ENCODE measurements around the gene ERH.

DNA sequence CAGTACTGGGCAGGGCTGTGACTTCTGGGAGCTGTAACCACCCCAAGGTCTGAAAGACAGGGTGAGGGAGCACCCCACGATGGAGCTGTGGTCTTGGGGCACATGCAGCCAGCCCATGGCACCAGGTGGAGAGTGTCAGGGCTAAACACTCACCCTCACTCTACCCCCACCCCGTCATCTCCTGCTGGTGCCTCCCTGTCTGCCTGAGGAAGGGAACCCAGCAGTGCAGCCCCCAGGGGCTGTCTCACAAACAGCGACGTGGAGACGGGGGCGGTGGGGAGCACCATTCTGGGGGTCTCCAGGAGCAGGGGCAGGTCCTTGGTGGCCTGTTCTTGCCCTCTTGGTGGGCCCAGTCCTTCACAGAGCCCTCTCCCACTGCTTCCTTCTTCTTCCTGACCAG lies 63.5 kb downstream of the ERH start:
- TF ChIP-seq PAX5 (IDR thresholded peaks at IDR 0.05; ENCODE audit: insufficient read depth, low read length, severe bottlenecking), result no peak
- no peak for TF ChIP-seq POLR2AphosphoS5 (IDR thresholded peaks at IDR 0.05; ENCODE audit: low read depth, low read length)
- TF ChIP-seq POLR2A (IDR thresholded peaks at IDR 0.05; ENCODE audit: low read depth, low read length), result no peak
- no peak for TF ChIP-seq TAF1 (IDR thresholded peaks at IDR 0.05; ENCODE audit: low read depth, low read length)
